GM12892 (cell line): ENCODE results near the gene ARHGAP15.

ENCODE experiments used
- POLR2AphosphoS5 ChIP-seq: IDR thresholded peaks from 2 replicates; pipeline ENCODE4 v1.6.1; 2011; ENCODE audit warnings: low read depth, low read length, control low read depth
- TAF1 ChIP-seq: IDR thresholded peaks from 2 replicates; pipeline ENCODE4 v1.6.1; 2011; ENCODE audit warnings: low read depth, mild to moderate bottlenecking, control low read depth, low read length, borderline replicate concordance

DNA sequence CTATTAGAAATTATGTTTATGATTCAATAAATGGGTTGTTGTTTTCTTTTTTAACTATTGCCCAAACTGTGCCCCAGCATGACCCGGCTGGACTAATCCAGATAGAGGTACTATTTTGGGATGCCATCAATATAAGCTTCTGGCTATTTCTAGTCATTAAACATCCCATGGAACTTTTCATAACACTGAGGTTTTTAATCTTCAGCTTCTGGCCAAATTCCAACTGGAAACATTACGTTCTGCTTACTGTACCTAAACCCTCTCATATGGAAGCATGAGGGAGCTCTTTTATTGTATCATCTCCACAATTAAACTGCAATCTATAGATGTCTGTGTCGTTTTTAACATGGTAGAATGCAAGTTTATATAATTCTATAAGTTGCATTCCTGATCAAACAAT, 674.7 kb downstream of the ARHGAP15 start:
- TF ChIP-seq POLR2AphosphoS5 (no peak), TAF1 (no peak)
